HepG2 (cell line): ENCODE results near the gene SNX3. TPM values are rescaled to one million over a fixed set of nuclear protein-coding genes. Genes with fewer than 3 reads are reported as not detected.

Source experiments
- ARID3A ChIP-seq: IDR thresholded peaks from 2 replicates; pipeline ENCODE4 v1.6.1; 2012; ENCODE audit warnings: low read depth, low read length, improper control_type of control experiment
- IKZF4 ChIP-seq: sonication (generic); formaldehyde crosslinking; IDR thresholded peaks from 2 replicates; pipeline ENCODE4 v1.5.1; 2020; ENCODE audit warnings: borderline replicate concordance, mild to moderate bottlenecking, low read depth, missing genetic modification reagents; ENCODE audit errors: not compliant biosample characterization
- NR2F2 ChIP-seq: IDR thresholded peaks from 2 replicates; pipeline ENCODE4 v1.6.1; 2012; ENCODE audit warnings: low read depth, inconsistent platforms, borderline replicate concordance
- RBFOX2 ChIP-seq: fragments of 200-400 bp; formaldehyde crosslinking; IDR thresholded peaks from 2 replicates; pipeline ENCODE4 v1.6.1; 2017; ENCODE audit warnings: low read depth, mild to moderate bottlenecking, low read length
- SAFB2 ChIP-seq: sonication (generic); formaldehyde crosslinking; IDR thresholded peaks from 2 replicates; pipeline ENCODE4 v1.5.1; 2020; ENCODE audit warnings: missing genetic modification reagents, low read depth, mild to moderate bottlenecking, borderline replicate concordance
- THRA ChIP-seq: sonication (generic); formaldehyde crosslinking; IDR thresholded peaks from 2 replicates; pipeline ENCODE4 v1.4.0; 2020; ENCODE audit warnings: missing genetic modification reagents, borderline replicate concordance
- ZBTB10 ChIP-seq: sonication (generic); formaldehyde crosslinking; IDR thresholded peaks from 2 replicates; pipeline ENCODE4 v1.4.0; 2020; ENCODE audit warnings: missing genetic modification reagents, borderline replicate concordance
- ZNF441 ChIP-seq: sonication (generic); formaldehyde crosslinking; IDR thresholded peaks from 2 replicates; pipeline ENCODE4 v1.7.0; 2021; ENCODE audit warnings: missing genetic modification reagents, borderline replicate concordance
- ZNF607 ChIP-seq: sonication (generic); formaldehyde crosslinking; IDR thresholded peaks from 2 replicates; pipeline ENCODE4 v1.5.1; 2020; ENCODE audit warnings: missing genetic modification reagents, mild to moderate bottlenecking, borderline replicate concordance
- ZNF619 ChIP-seq: sonication (generic); formaldehyde crosslinking; IDR thresholded peaks from 2 replicates; pipeline ENCODE4 v1.4.0; 2020; ENCODE audit warnings: mild to moderate bottlenecking, missing genetic modification reagents
- ZNF75D ChIP-seq: sonication (generic); formaldehyde crosslinking; IDR thresholded peaks from 2 replicates; pipeline ENCODE4 v1.8.1; 2023; ENCODE audit warnings: missing genetic modification reagents, mild to moderate bottlenecking, borderline replicate concordance
- polyA plus RNA-seq, 8 experiments: library from polyadenylated mRNA; depleted of rRNA in 3 of 8; stranded (reverse) in 7 of 8; unstranded in 1 of 8; fragments of >200 nt; fragmentation: Illumina TruSeq in 4 of 8; extraction: Trizol in 4 of 8; gene quantifications; 2 replicates each; pipeline versions ENCODE4 v1.2.1 to v1.2.3, GENCODE V29; 2011 to 2016; ENCODE audit warnings: low read depth in 4 of 8, missing spikeins in 1 of 8, mixed read lengths in 1 of 8; ENCODE audit not compliant: insufficient read depth in 1 of 8
- total RNA-seq, 5 experiments: library from RNA; depleted of rRNA; stranded (reverse); fragments of >200 nt; fragmentation: Illumina TruSeq; extraction: Trizol; gene quantifications; 2 replicates each; pipeline ENCODE4 v1.2.3, GENCODE V29; 2016; ENCODE audit warnings: low read depth in 1 of 5
- TF ChIP-seq, protein P1 (sequence below): sonication (generic); formaldehyde crosslinking; IDR thresholded peaks from 2 replicates; pipeline ENCODE4 v1.5.0; 2020; ENCODE audit warnings: mild to moderate bottlenecking, missing genetic modification reagents
- TF ChIP-seq, protein P2 (sequence below): sonication (generic); formaldehyde crosslinking; IDR thresholded peaks from 2 replicates; pipeline ENCODE4 v1.4.0; 2020; ENCODE audit warnings: missing genetic modification reagents, borderline replicate concordance
- TF ChIP-seq, protein P3 (sequence below): sonication (generic); formaldehyde crosslinking; IDR thresholded peaks from 2 replicates; pipeline ENCODE4 v1.4.0; 2020; ENCODE audit warnings: missing genetic modification reagents, low read depth, mild to moderate bottlenecking, borderline replicate concordance

The SNX3 gene
- total and polyA plus RNA-seq, 2 of the 13 experiments (the other 11 are each of a cell fraction or from before 2014, with no cell fraction given), result 84.9 to 226 TPM

- TF ChIP-seq IKZF4 (CRISPR knock-in tag) (peak; percentile 29), ARID3A (no peak), NR2F2 (peak; percentile 31; the same call in 1 of the 2 replicates), ZNF75D (no peak), ZNF441 (CRISPR knock-in tag) (peak; percentile 55; the same call in 1 of the 2 replicates), ZNF607 (CRISPR knock-in tag) (no peak), RBFOX2 (peak; percentile 90), ZBTB10 (0 out of 2 replicates have a peak, but pooled peaks have one; percentile 40), THRA (CRISPR knock-in tag) (peak; percentile 76), ZNF619 (no peak), SAFB2 (CRISPR knock-in tag) (peak; percentile 74; the same call in 1 of the 2 replicates)
- TF ChIP-seq, protein P1, sequence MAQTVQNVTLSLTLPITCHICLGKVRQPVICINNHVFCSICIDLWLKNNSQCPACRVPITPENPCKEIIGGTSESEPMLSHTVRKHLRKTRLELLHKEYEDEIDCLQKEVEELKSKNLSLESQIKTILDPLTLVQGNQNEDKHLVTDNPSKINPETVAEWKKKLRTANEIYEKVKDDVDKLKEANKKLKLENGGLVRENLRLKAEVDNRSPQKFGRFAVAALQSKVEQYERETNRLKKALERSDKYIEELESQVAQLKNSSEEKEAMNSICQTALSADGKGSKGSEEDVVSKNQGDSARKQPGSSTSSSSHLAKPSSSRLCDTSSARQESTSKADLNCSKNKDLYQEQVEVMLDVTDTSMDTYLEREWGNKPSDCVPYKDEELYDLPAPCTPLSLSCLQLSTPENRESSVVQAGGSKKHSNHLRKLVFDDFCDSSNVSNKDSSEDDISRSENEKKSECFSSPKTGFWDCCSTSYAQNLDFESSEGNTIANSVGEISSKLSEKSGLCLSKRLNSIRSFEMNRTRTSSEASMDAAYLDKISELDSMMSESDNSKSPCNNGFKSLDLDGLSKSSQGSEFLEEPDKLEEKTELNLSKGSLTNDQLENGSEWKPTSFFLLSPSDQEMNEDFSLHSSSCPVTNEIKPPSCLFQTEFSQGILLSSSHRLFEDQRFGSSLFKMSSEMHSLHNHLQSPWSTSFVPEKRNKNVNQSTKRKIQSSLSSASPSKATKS (CRISPR knock-in tag), result no peak
- TF ChIP-seq, protein P2, sequence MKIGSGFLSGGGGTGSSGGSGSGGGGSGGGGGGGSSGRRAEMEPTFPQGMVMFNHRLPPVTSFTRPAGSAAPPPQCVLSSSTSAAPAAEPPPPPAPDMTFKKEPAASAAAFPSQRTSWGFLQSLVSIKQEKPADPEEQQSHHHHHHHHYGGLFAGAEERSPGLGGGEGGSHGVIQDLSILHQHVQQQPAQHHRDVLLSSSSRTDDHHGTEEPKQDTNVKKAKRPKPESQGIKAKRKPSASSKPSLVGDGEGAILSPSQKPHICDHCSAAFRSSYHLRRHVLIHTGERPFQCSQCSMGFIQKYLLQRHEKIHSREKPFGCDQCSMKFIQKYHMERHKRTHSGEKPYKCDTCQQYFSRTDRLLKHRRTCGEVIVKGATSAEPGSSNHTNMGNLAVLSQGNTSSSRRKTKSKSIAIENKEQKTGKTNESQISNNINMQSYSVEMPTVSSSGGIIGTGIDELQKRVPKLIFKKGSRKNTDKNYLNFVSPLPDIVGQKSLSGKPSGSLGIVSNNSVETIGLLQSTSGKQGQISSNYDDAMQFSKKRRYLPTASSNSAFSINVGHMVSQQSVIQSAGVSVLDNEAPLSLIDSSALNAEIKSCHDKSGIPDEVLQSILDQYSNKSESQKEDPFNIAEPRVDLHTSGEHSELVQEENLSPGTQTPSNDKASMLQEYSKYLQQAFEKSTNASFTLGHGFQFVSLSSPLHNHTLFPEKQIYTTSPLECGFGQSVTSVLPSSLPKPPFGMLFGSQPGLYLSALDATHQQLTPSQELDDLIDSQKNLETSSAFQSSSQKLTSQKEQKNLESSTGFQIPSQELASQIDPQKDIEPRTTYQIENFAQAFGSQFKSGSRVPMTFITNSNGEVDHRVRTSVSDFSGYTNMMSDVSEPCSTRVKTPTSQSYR (CRISPR knock-in tag), result 0 out of 2 replicates have a peak, but pooled peaks have one; percentile 8
- TF ChIP-seq, protein P3, sequence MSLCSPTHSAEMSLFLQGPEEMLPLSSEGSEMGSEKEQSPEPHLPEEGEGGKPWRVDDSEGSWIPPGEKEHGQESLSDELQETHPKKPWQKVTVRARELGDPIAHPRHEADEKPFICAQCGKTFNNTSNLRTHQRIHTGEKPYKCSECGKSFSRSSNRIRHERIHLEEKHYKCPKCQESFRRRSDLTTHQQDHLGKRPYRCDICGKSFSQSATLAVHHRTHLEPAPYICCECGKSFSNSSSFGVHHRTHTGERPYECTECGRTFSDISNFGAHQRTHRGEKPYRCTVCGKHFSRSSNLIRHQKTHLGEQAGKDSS, result no peak
Observed at GRCh38 chr6:108294727-108295625, 34.1 kb upstream of the SNX3 start, which contains the start of gene AFG1L (continued).
